Kidney capillary endothelial cell (primary cell): ENCODE data around the gene ELOVL3.
"Not testable (repeated sequence)": the region's sequence is repeated elsewhere in the genome, so short reads cannot be mapped to it uniquely, and the experiment has no call there.

ENCODE experiments used
- DNase-seq: peaks from one replicate; pipeline ENCODE4 v3.0.0-alpha.2; 2018; ENCODE audit warnings: low spot score

Gene ELOVL3

GRCh38 chr10:102227050-102227449 is 951 bp downstream of the ELOVL3 start:
- DNase-seq, result no peak

GRCh38 chr10:102229810-102230263 is 3.7 kb downstream of the ELOVL3 start:
- peak; percentile 66 for DNase-seq

- no peak for DNase-seq
These were observed 4.3 kb downstream of the ELOVL3 start for GRCh38 chr10:102230264-102230860.

- DNase-seq, result no peak
These were observed 4.8 kb downstream of the ELOVL3 start for GRCh38 chr10:102230861-102231356.

DNA sequence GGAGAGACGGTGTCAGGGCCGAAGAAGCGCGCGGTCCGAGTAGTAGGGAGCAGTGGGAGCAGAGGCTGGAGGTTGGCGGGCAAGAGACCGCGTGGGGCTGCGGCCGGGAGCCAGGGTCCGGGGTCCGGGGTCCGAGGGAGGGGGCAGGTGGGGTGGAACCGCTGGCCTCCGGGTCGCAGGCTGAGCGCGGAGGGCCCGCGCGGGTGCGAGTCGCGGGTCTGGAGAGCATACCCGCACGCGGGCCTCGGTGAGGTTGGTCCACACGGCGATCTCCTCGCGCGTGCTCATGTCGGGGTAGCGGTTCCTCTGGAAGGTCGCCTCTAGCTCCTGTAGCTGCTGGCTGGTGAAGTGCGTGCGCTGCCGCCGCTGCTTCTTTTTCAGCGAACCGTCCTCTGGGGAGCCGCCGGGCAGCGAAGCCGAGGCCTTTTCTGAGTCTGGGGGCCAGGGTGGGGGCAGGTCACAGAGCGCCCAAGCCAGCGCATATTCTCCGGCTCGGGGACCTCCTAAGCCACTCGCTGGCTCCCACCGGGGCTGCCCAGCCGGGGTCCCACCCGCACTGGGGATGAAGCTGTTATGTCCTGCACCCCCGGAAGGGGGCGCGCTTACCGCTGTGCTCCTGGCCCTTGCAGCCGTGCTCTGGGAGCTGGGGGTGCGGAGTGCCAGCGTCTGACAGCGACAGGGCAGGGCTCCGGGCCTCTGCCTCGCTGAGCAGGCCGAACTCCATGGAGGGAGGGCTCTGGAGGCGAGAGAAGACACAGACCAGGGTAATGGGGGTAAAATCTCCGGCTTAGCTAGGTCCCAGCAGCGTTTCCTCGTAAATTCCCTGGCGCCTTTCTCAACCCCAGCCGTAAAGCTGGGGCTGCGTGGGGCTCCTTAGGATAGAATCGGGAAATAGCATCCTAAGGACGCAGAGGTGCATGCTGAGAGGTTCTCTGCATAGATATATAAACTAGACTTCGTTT is 5.5 kb downstream of the ELOVL3 start:
- DNase-seq, result no peak

- no peak for DNase-seq
These were observed 7.9 kb downstream of the ELOVL3 start for GRCh38 chr10:102233997-102234396.

GRCh38 chr10:102234888-102235597 is 8.9 kb downstream of the ELOVL3 start:
- DNase-seq, result no peak

- no peak for DNase-seq
These were observed 9.5 kb downstream of the ELOVL3 start for GRCh38 chr10:102235598-102235920.

- DNase-seq, result no peak
These were observed 9.9 kb downstream of the ELOVL3 start for GRCh38 chr10:102236006-102236405.

DNA sequence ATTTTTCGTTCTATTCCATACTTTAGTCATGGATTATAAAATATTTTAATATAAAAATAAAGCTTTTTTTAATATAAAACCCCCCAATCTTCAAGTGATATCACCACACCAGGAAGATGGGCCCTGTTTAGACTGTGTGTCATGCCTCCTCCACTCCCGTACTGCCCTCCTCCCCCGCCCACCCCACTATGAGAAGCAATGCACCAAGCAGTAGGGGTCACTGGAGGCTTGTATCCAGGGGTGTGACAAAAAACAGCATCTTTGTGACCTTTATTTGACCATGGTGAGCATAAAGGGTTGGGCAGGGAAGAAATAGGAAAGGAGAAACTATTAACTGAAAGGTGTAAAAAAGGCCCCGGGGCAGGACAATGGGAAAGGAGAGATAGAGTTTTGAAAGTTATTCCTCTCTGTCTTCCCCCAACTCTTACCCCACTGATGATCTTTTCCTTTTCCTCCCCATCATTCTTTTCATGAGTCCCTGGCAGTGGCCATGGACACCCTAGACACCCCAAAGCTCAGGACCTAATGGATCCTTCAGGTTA is 11.7 kb downstream of the ELOVL3 start:
- no peak for DNase-seq

DNA sequence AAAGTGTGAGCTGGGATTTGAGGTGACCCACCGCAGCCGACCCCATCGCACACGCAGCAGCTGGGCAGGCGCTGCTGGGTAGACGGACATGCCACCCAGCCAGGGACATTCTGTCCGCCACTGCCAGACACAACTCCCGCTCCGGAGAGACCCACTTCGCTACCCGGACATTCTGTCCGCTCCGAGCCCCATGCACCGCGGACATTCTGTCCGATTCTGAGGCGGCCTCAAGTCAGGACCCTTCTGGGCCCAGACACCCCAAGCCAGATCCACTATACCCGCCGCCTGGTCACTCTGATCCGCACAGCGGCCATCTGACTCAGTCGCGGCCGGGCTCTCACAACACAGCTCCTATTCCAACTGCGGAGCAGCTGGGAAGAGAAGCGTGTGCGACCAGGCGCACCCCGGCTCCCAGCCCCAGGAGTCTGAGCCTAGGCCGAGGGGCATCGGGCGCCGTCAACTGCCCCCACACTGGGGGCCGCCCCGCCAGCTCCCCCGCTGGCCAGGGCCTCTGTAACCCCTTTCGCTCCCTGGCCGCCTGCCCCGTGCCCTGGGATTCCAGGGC is 14.4 kb downstream of the ELOVL3 start:
- DNase-seq, result no peak

GRCh38 chr10:102241032-102241443 is 14.9 kb downstream of the ELOVL3 start:
- DNase-seq, result no peak

DNA sequence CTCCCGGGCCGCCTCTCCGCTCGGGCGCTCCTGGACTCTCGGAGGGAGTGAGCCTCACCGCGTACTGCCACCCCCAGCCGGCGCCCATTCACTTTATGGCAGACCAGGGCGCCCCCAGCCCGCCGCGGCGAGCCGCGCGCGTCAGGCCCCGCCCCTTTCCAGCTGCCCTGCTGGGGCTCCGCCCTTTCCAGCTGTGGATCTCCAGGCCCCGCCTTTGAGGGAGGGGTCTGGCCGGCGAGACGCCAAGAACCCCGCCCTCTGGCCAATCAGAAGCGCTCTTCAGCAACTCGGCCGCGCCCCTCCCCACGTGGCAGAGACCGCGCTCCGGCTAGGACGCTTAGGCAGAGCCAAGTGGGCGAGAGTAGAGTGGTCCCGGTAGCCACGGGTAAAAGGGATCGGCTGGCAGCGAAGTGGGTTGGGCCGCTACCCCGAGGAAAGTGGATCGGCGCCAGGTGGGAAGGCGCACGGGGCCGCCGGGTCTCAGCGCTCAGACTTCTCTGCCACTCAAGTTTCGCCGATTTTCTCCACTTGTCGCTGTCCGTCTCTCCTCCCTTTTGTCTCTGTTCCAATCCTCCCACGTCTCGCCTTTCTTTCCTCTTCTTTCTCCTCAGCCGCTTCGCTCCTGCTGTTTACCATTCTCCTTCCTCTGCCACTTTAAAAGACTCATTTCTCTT is 15.5 kb downstream of the ELOVL3 start, which contains the start of gene PITX3:
Gene PITX3 (minus strand): TSS at position 69 of the 674 bp plus-strand sequence. CDS start 9,432 bp downstream, outside the sequence.
- peak; percentile 85 for DNase-seq

- DNase-seq, result no peak
These were observed 16.0 kb downstream of the ELOVL3 start for GRCh38 chr10:102242118-102242485.

- no peak for DNase-seq
These were observed 17.2 kb downstream of the ELOVL3 start for GRCh38 chr10:102243309-102243708.

DNA sequence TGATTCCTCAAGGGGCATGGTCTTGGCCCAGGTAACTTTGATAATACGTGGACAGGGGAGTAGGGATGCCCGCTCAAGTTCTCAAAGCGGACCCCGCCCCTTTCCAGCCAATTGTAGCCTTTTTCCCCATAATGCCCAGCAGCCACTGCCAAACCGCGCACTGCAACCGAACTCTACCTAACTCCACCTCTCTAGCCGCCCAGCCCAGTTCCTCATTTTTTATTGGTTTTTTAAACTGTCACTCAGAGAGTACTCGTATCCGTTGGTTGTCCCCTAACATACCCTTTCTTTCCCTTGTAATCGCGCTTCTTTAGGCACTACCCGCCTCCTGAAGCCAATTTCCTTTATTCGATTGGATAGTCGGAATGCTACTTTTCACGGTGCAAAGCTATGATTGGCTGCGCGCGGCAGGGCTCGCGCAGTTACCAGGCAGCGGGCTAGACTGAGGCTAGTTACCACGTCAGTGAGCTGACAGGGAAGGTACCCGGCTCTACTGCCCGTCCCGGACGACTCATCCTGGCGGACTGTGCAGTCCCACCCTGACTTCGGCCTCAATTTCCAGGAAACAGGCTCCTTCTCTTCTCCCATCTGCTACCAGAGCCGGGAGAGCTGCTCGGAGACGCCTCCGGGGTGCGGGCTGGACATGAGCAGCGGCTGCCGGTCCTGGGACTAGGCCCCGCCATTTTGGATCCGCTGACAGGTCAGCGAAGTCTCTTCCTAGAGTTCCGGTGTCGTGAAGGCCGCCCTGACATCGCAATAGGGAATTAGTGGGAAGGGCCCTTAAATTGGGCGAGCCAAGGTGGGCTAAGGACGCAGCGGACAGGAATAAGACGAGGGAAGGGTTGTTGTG is 19.2 kb downstream of the ELOVL3 start, which contains the start of gene GBF1:
Gene GBF1 (plus strand): TSS at position 451 of the 850 bp plus-strand sequence. CDS start 13,407 bp downstream, outside the sequence.
- DNase-seq, result peak; percentile 100

DNA sequence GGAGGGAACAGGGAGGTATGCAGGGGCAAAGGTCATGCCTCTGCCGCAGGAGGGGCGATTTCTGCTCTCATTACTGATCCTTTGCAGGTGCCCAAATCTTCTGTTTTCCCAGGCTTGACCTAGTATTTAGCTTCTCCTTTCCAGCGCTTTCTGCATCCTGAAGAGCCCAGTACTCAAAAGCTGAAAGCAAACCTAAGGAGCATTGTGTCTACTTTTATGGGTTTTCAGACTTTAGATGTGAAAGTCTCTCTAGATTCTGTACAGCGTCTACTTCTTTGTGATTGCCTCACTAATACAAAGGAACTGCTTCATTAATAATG is 19.8 kb downstream of the ELOVL3 start:
- no peak for DNase-seq

DNA sequence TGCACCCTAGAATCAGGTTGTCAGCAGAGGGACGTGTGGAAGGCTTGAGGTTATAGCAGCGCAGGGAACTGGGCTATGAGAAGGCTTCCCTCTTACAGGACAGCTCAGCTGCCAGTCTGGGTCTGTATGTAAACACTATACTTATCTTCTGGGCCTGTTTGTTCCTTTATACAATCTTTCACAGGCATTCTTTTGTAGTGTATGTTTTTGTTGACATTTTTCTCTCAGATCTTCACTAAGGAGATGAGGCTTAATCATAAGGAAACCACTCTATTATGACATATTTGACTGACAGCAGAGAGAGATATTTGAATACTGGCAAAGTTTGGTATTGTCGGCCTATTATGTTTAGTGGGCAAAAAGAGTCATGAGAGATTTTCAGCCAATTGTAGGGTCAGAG is 20.2 kb downstream of the ELOVL3 start:
- DNase-seq, result no peak

- no peak for DNase-seq
These were observed 21.6 kb downstream of the ELOVL3 start for GRCh38 chr10:102247734-102248133.

- not testable (repeated sequence) for DNase-seq
These were observed 26.4 kb downstream of the ELOVL3 start for GRCh38 chr10:102252508-102252907.
